HCT116 (cell line): ENCODE measurements around the gene TSPAN15. TPM values are rescaled to one million over a fixed set of nuclear protein-coding genes. Genes with fewer than 3 reads are reported as not detected.

Experiments used
- ATAC-seq: fragments of 200-7000 bp; cut with Tn5 transposase; 2 replicates; pipeline ENCODE4 v1.9.1; 2020; ENCODE audit warnings: mild to moderate bottlenecking, moderate library complexity
- BruUV-seq: library from RNA; stranded (reverse); fragments of 400-500 nt; replicated peaks from 2 replicates; lab custom pipeline; 2021; lab: Mats Ljungman, UMichigan
- CTCF ChIA-PET: fragments of 300-600 bp; sonication (Branson Sonifier 250); formaldehyde crosslinking; loops from one replicate; lab custom pipeline; 2021; ENCODE audit warnings: antibody characterized with exemption; lab: Charles Lee
- POLR2A ChIA-PET: fragments of 300-600, 350-600 bp; sonication (Branson Sonifier 250); formaldehyde crosslinking; loops from one replicate; lab custom pipeline; 2021; ENCODE audit warnings: antibody characterized with exemption; lab: Charles Lee
- RAD21 ChIA-PET, 2 experiments: fragments of 300-600 bp; sonication (Branson Sonifier 250); formaldehyde crosslinking; loops; one replicate each; lab custom pipeline; 2023; ENCODE audit warnings: low total read pairs in 2 of 2; ENCODE audit not compliant: uncharacterized antibody in 2 of 2, unreplicated experiment in 2 of 2, low non-redundant PET in 1 of 2; lab: Charles Lee
- DNase-seq: peaks from one replicate; pipeline ENCODE4 v3.0.0-alpha.2; 2010; ENCODE audit warnings: low read depth, low spot score
- H2AFZ ChIP-seq: fragments of 200-600 bp; shearing (Covaris generic), sonication (generic); 2 replicates; pipeline ENCODE4 v1.6.1; 2017; ENCODE audit warnings: low read depth, mixed run types, mixed read lengths, antibody characterized with exemption, low read length; ENCODE audit not compliant: poor library complexity, severe bottlenecking
- H3K27ac ChIP-seq: 2 replicates; pipeline ENCODE4 v1.5.1; 2012; ENCODE audit warnings: low read depth, low read length
- H3K27me3 ChIP-seq: fragments of 200-600 bp; sonication (generic); 2 replicates; pipeline ENCODE4 v1.6.1; 2016; ENCODE audit warnings: mixed run types, low read length, mixed read lengths; ENCODE audit not compliant: insufficient read depth
- H3K36me3 ChIP-seq, 2 experiments: fragments of 200-500 bp in 1 of 2; fragments of 200-600 bp in 1 of 2; sonication (Bioruptor generic) in 1 of 2; sonication (generic) in 1 of 2; 2 replicates each; pipeline versions ENCODE4 v1.5.1 to v1.6.1; 2014 to 2016; ENCODE audit warnings: low read length in 2 of 2, inconsistent platforms in 1 of 2, mixed read lengths in 1 of 2, mixed run types in 1 of 2; ENCODE audit not compliant: insufficient read depth in 2 of 2, control insufficient read depth in 1 of 2
- H3K4me1 ChIP-seq, 2 experiments: fragments of 200-600 bp in 1 of 2; sonication (generic) in 1 of 2; 2 replicates each; pipeline versions ENCODE4 v1.5.1 to v1.6.1; 2012 to 2017; ENCODE audit warnings: low read length in 2 of 2, inconsistent platforms in 1 of 2, mild to moderate bottlenecking in 1 of 2, mixed read lengths in 1 of 2, mixed run types in 1 of 2, moderate library complexity in 1 of 2; ENCODE audit not compliant: insufficient read depth in 2 of 2, control insufficient read depth in 1 of 2
- H3K4me2 ChIP-seq: fragments of 200-600 bp; sonication (generic); 2 replicates; pipeline ENCODE4 v1.6.1; 2017; ENCODE audit warnings: mixed run types, low read length, mixed read lengths
- H3K4me3 ChIP-seq, 2 experiments: fragments of 200-600 bp in 1 of 2; sonication (generic) in 1 of 2; replicated peaks in 1 of 2; 2 replicates each; pipeline ENCODE4 v1.5.1; 2011 to 2016; ENCODE audit warnings: low read length in 2 of 2, control low read depth in 1 of 2, low read depth in 1 of 2, mild to moderate bottlenecking in 1 of 2, mixed read lengths in 1 of 2, mixed run types in 1 of 2
- H3K79me2 ChIP-seq: fragments of 200-600 bp; sonication (generic); 2 replicates; pipeline ENCODE4 v1.6.1; 2017; ENCODE audit warnings: mild to moderate bottlenecking, mixed run types, low read length, moderate library complexity, mixed read lengths; ENCODE audit not compliant: insufficient read depth
- H3K9ac ChIP-seq: fragments of 200-600 bp; sonication (generic); 2 replicates; pipeline ENCODE4 v1.6.1; 2016; ENCODE audit warnings: low read length, mixed read lengths
- H3K9me2 ChIP-seq: fragments of 200-600 bp; sonication (generic), shearing (Covaris generic); 2 replicates; pipeline ENCODE4 v1.6.1; 2017; ENCODE audit warnings: mixed run types, mild to moderate bottlenecking, moderate library complexity; ENCODE audit not compliant: insufficient read depth
- H3K9me3 ChIP-seq, 2 experiments: fragments of 200-500 bp in 1 of 2; fragments of 200-600 bp in 1 of 2; sonication (Bioruptor generic) in 1 of 2; sonication (generic) in 1 of 2; 2 replicates each; pipeline ENCODE4 v1.6.1; 2014 to 2017; ENCODE audit warnings: low read length in 2 of 2, mixed read lengths in 2 of 2, inconsistent platforms in 1 of 2, low read depth in 1 of 2, mild to moderate bottlenecking in 1 of 2, mixed run types in 1 of 2, moderate library complexity in 1 of 2; ENCODE audit not compliant: control insufficient read depth in 1 of 2, insufficient read depth in 1 of 2
- H4K20me1 ChIP-seq: fragments of 200-600 bp; sonication (generic), shearing (Covaris generic); 2 replicates; pipeline ENCODE4 v1.6.1; 2017; ENCODE audit warnings: mixed run types, mild to moderate bottlenecking, moderate library complexity; ENCODE audit not compliant: insufficient read depth
- CBX3 ChIP-seq: IDR thresholded peaks from 2 replicates; pipeline ENCODE4 v1.6.1; 2012; ENCODE audit warnings: low read depth
- EGR1 ChIP-seq: IDR thresholded peaks from 2 replicates; pipeline ENCODE4 v1.6.1; 2012; ENCODE audit warnings: low read depth
- EZH2 ChIP-seq: fragments of 200-600 bp; sonication (generic); IDR thresholded peaks from 2 replicates; pipeline ENCODE4 v1.6.1; 2017; ENCODE audit warnings: antibody characterized with exemption, mixed run types
- EZH2phosphoT487 ChIP-seq: fragments of 200-600 bp; IDR thresholded peaks from 2 replicates; pipeline ENCODE4 v1.6.1; 2018; ENCODE audit warnings: antibody characterized with exemption, borderline replicate concordance
- POLR2AphosphoS5 ChIP-seq: IDR thresholded peaks from 2 replicates; pipeline ENCODE4 v1.6.1; 2011; ENCODE audit warnings: mild to moderate bottlenecking, low read depth, low read length, moderate library complexity
- RAD21 ChIP-seq: IDR thresholded peaks from 2 replicates; pipeline ENCODE4 v1.6.1; 2012; ENCODE audit warnings: low read depth, mild to moderate bottlenecking
- SP1 ChIP-seq: IDR thresholded peaks from 2 replicates; pipeline ENCODE4 v1.6.1; 2012; ENCODE audit warnings: low read depth
- TCF7L2 ChIP-seq: IDR thresholded peaks from 2 replicates; pipeline ENCODE4 v1.7.0; 2011; ENCODE audit warnings: borderline replicate concordance, inconsistent platforms; ENCODE audit not compliant: insufficient read depth, insufficient read length; ENCODE audit errors: extremely low read depth
- YY1 ChIP-seq: IDR thresholded peaks from 2 replicates; pipeline ENCODE4 v1.6.1; 2011; ENCODE audit warnings: low read length, low read depth, moderate library complexity, mild to moderate bottlenecking; ENCODE audit not compliant: insufficient replicate concordance; ENCODE audit errors: extremely low read depth
- ZNF274 ChIP-seq: fragments of 200-500 bp; sonication (Bioruptor generic); IDR thresholded peaks from 2 replicates; pipeline ENCODE4 v1.6.1; 2014; ENCODE audit warnings: mild to moderate bottlenecking, low read depth, low read length, inconsistent platforms
- intact Hi-C: fragments of 100-400 bp; cut with micrococcal nuclease; formaldehyde crosslinking; loops from 2 replicates; pipeline ENCODE4 v1.10.0; 2022
- total RNA-seq: library from RNA; stranded (reverse); gene quantifications from one replicate; pipeline ENCODE4 v1.2.1, GENCODE V29; 2021; ENCODE audit not compliant: unreplicated experiment
- TF ChIP-seq, protein P1 (sequence below), 3 experiments: fragments of 200-600 bp in 1 of 3; sonication (generic) in 1 of 3; IDR thresholded peaks in 2 of 3; conservative IDR thresholded peaks in 1 of 3; 2 replicates each; pipeline ENCODE4 v1.5.1; 2012 to 2017; ENCODE audit warnings: low read depth in 2 of 3, low read length in 2 of 3, antibody characterized with exemption in 1 of 3, borderline replicate concordance in 1 of 3, control low read depth in 1 of 3, mild to moderate bottlenecking in 1 of 3, mixed read lengths in 1 of 3, mixed run types in 1 of 3, moderate library complexity in 1 of 3; ENCODE audit not compliant: insufficient read depth in 1 of 3
- TF ChIP-seq, protein P2 (sequence below): IDR thresholded peaks from 2 replicates; pipeline ENCODE4 v1.6.1; 2011; ENCODE audit warnings: mild to moderate bottlenecking, low read length, moderate library complexity; ENCODE audit not compliant: insufficient replicate concordance; ENCODE audit errors: extremely low read depth

Gene TSPAN15
- total RNA-seq, 1 experiment from 2014 or later: 16.0 TPM

DNA sequence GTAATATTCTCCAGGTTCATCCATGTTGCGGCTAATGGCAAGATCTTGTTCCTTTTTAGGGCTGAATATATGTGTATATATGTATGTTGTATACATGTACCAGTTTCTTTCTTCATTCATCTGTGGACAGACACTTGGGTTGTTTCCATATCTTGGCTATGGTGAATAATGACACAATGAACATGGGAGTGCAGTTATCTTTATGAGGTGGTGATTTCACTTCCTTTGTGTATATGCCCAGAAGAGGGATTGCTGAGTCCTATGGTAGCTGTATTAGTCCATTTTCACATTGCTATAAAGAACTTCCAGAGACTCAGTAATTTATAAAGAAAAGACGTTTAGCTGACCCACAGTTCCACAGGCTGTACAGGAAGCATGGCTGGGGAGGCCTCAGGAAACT, 17.1 kb upstream of the TSPAN15 start:
- ChIA-PET POLR2A (no interaction called here), RAD21 (no interaction called here), CTCF (interaction anchor here (2.2 kb wide), 1 partner anchor 26 kb away, joined by 10 read pairs; no protein-coding TSS in a partner anchor)
- Histone ChIP-seq H2AFZ (no peak overlapping the region), H3K9ac (no peak overlapping the region), H3K4me2 (no peak overlapping the region), H3K36me3 (no peaks in the 10 kb centered on the region), H3K4me3 (no peak overlapping the region), H3K79me2 (no peaks in the 10 kb centered on the region), H3K9me2 (no peaks in the 10 kb centered on the region), H3K4me1 (peaks cover 13 to 17% of the 10 kb centered on the region in 2 experiments), H4K20me1 (no peaks in the 10 kb centered on the region), H3K27ac (no peak overlapping the region), H3K27me3 (no peaks in the 10 kb centered on the region), H3K9me3 (no peaks in the 10 kb centered on the region)
- ATAC-seq: no peak
- intact Hi-C loops: no loop called here
- DNase-seq: no peak
- TF ChIP-seq EGR1 (no peak), EZH2phosphoT487 (no peak), TCF7L2 (no peak), RAD21 (no peak), CBX3 (no peak), POLR2AphosphoS5 (no peak), ZNF274 (no peak), SP1 (no peak), YY1 (no peak), EZH2 (no peak)
- TF ChIP-seq, protein P1, sequence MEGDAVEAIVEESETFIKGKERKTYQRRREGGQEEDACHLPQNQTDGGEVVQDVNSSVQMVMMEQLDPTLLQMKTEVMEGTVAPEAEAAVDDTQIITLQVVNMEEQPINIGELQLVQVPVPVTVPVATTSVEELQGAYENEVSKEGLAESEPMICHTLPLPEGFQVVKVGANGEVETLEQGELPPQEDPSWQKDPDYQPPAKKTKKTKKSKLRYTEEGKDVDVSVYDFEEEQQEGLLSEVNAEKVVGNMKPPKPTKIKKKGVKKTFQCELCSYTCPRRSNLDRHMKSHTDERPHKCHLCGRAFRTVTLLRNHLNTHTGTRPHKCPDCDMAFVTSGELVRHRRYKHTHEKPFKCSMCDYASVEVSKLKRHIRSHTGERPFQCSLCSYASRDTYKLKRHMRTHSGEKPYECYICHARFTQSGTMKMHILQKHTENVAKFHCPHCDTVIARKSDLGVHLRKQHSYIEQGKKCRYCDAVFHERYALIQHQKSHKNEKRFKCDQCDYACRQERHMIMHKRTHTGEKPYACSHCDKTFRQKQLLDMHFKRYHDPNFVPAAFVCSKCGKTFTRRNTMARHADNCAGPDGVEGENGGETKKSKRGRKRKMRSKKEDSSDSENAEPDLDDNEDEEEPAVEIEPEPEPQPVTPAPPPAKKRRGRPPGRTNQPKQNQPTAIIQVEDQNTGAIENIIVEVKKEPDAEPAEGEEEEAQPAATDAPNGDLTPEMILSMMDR (IDR thresholded peaks at IDR 0.05 in 2 of 3, conservative IDR thresholded peaks at IDR 0.05 in 1 of 3; ENCODE audit: borderline replicate concordance in 1 of 3, insufficient read depth in 1 of 3, low read depth in 2 of 3, low read length in 2 of 3): no peak
- TF ChIP-seq, protein P2, sequence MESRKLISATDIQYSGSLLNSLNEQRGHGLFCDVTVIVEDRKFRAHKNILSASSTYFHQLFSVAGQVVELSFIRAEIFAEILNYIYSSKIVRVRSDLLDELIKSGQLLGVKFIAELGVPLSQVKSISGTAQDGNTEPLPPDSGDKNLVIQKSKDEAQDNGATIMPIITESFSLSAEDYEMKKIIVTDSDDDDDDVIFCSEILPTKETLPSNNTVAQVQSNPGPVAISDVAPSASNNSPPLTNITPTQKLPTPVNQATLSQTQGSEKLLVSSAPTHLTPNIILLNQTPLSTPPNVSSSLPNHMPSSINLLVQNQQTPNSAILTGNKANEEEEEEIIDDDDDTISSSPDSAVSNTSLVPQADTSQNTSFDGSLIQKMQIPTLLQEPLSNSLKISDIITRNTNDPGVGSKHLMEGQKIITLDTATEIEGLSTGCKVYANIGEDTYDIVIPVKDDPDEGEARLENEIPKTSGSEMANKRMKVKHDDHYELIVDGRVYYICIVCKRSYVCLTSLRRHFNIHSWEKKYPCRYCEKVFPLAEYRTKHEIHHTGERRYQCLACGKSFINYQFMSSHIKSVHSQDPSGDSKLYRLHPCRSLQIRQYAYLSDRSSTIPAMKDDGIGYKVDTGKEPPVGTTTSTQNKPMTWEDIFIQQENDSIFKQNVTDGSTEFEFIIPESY: no peak
- BruUV-seq: no TSS peak
